GM10266 (cell line): ENCODE measurements around the gene RAPH1.

ENCODE experiments used
- DNase-seq: peaks from one replicate; pipeline ENCODE4 v3.0.0; 2012; ENCODE audit errors: extremely low spot score
- CTCF ChIP-seq: IDR thresholded peaks from 2 replicates; pipeline ENCODE4 v1.5.1; 2012; ENCODE audit warnings: mild to moderate bottlenecking, low read depth; ENCODE audit not compliant: control insufficient read depth, insufficient read depth; ENCODE audit errors: missing control alignments

Gene RAPH1

GRCh38 chr2:203360833-203361430 is 174.2 kb downstream of the RAPH1 start:
- peak; percentile 22 for DNase-seq
- no peak for TF ChIP-seq CTCF

- no peak for TF ChIP-seq CTCF
- DNase-seq = no peak
Observed at GRCh38 chr2:203359450-203359849, 175.7 kb downstream of the RAPH1 start.

GRCh38 chr2:203354966-203355365 is 180.1 kb downstream of the RAPH1 start:
- no peak for DNase-seq
- TF ChIP-seq CTCF = no peak

- TF ChIP-seq CTCF = no peak
- no peak for DNase-seq
Observed at GRCh38 chr2:203352604-203353255, 182.4 kb downstream of the RAPH1 start.

- no peak for DNase-seq
- no peak for TF ChIP-seq CTCF
Observed at GRCh38 chr2:203347375-203347774, 187.7 kb downstream of the RAPH1 start.

- no peak for DNase-seq
Observed at GRCh38 chr2:203346612-203347011, 188.5 kb downstream of the RAPH1 start.

More at GRCh38 chr2:203346612-203347011, 188.5 kb downstream of the RAPH1 start:
- TF ChIP-seq CTCF = no peak
